HEK293 (cell line): ENCODE results near the gene SMC3.

Source experiments
- FEZF1 ChIP-seq: fragments of 450-650 bp; formaldehyde crosslinking; IDR thresholded peaks from 2 replicates; pipeline ENCODE4 v1.5.1; 2016; ENCODE audit warnings: missing biosample characterization, missing genetic modification characterization
- GLI2 ChIP-seq: fragments of 450-650 bp; formaldehyde crosslinking; IDR thresholded peaks from 2 replicates; pipeline ENCODE4; 2017; ENCODE audit warnings: missing biosample characterization, missing genetic modification characterization, low read depth, borderline replicate concordance
- GLI4 ChIP-seq: fragments of 450-650 bp; formaldehyde crosslinking; IDR thresholded peaks from 2 replicates; pipeline ENCODE4 v1.5.1; 2016; ENCODE audit warnings: missing biosample characterization, missing genetic modification characterization
- IKZF3 ChIP-seq: fragments of 450-650 bp; IDR thresholded peaks from 2 replicates; pipeline ENCODE4 v1.5.0; 2018; ENCODE audit warnings: missing biosample characterization, mild to moderate bottlenecking, missing genetic modification characterization, moderate library complexity
- KLF10 ChIP-seq: fragments of 450-650 bp; IDR thresholded peaks from 2 replicates; pipeline ENCODE4 v1.5.1; 2018; ENCODE audit warnings: missing biosample characterization, mild to moderate bottlenecking, missing genetic modification characterization
- KLF7 ChIP-seq: fragments of 450-650 bp; formaldehyde crosslinking; IDR thresholded peaks from 2 replicates; pipeline ENCODE4 v1.5.1; 2016; ENCODE audit warnings: missing biosample characterization, missing genetic modification characterization, borderline replicate concordance
- MEIS1 ChIP-seq: sonication (generic); formaldehyde crosslinking; IDR thresholded peaks from 2 replicates; pipeline ENCODE4 v1.8.1; 2022; ENCODE audit warnings: missing genetic modification reagents, mild to moderate bottlenecking, borderline replicate concordance
- MYNN ChIP-seq: fragments of 450-650 bp; formaldehyde crosslinking; IDR thresholded peaks from 2 replicates; pipeline ENCODE4 v1.5.1; 2016; ENCODE audit warnings: missing biosample characterization, missing genetic modification characterization, borderline replicate concordance
- OSR2 ChIP-seq: fragments of 450-650 bp; formaldehyde crosslinking; IDR thresholded peaks from 2 replicates; pipeline ENCODE4 v1.5.1; 2016; ENCODE audit warnings: missing biosample characterization, missing genetic modification characterization
- TRIM28 ChIP-seq: IDR thresholded peaks from 2 replicates; pipeline ENCODE4 v1.6.1; 2011; ENCODE audit warnings: low read length, control low read depth, borderline replicate concordance
- ZBTB21 ChIP-seq: fragments of 450-650 bp; formaldehyde crosslinking; IDR thresholded peaks from 2 replicates; pipeline ENCODE4 v1.5.1; 2017; ENCODE audit warnings: missing biosample characterization, missing genetic modification characterization
- ZBTB48 ChIP-seq: fragments of 450-650 bp; formaldehyde crosslinking; IDR thresholded peaks from 2 replicates; pipeline ENCODE4 v1.5.1; 2016; ENCODE audit warnings: missing biosample characterization, missing genetic modification characterization
- ZFP37 ChIP-seq: fragments of 450-650 bp; formaldehyde crosslinking; IDR thresholded peaks from 2 replicates; pipeline ENCODE4 v1.5.1; 2016; ENCODE audit warnings: missing biosample characterization, missing genetic modification characterization
- ZNF133 ChIP-seq: fragments of 450-650 bp; formaldehyde crosslinking; IDR thresholded peaks from 2 replicates; pipeline ENCODE4 v1.5.1; 2016; ENCODE audit warnings: missing biosample characterization, missing genetic modification characterization
- ZNF146 ChIP-seq: fragments of 450-650 bp; formaldehyde crosslinking; IDR thresholded peaks from 2 replicates; pipeline ENCODE4 v1.5.1; 2016; ENCODE audit warnings: missing biosample characterization, missing genetic modification characterization
- ZNF302 ChIP-seq: fragments of 450-650 bp; formaldehyde crosslinking; IDR thresholded peaks from 2 replicates; pipeline ENCODE4 v1.5.1; 2016; ENCODE audit warnings: missing biosample characterization, missing genetic modification characterization, low read depth
- ZNF311 ChIP-seq: fragments of 450-650 bp; formaldehyde crosslinking; IDR thresholded peaks from 2 replicates; pipeline ENCODE4 v1.5.1; 2017; ENCODE audit warnings: missing biosample characterization, missing genetic modification characterization, borderline replicate concordance
- ZNF324 ChIP-seq: fragments of 450-650 bp; formaldehyde crosslinking; IDR thresholded peaks from 2 replicates; pipeline ENCODE4 v1.5.1; 2016; ENCODE audit warnings: missing biosample characterization, missing genetic modification characterization
- ZNF335 ChIP-seq: fragments of 450-650 bp; formaldehyde crosslinking; conservative IDR thresholded peaks from 2 replicates; pipeline ENCODE4 v1.5.1; 2016; ENCODE audit warnings: missing biosample characterization, missing genetic modification characterization
- ZNF350 ChIP-seq: fragments of 450-650 bp; formaldehyde crosslinking; IDR thresholded peaks from 2 replicates; pipeline ENCODE4 v1.5.0; 2017; ENCODE audit warnings: missing biosample characterization, mild to moderate bottlenecking, missing genetic modification characterization
- ZNF558 ChIP-seq: fragments of 450-650 bp; formaldehyde crosslinking; IDR thresholded peaks from 2 replicates; pipeline ENCODE4 v1.5.1; 2016; ENCODE audit warnings: missing biosample characterization, missing genetic modification characterization
- ZNF621 ChIP-seq: fragments of 450-650 bp; formaldehyde crosslinking; IDR thresholded peaks from 2 replicates; pipeline ENCODE4 v1.5.1; 2017; ENCODE audit warnings: missing biosample characterization, missing genetic modification characterization
- ZNF626 ChIP-seq: fragments of 450-650 bp; sonication (Bioruptor Pico); formaldehyde crosslinking; IDR thresholded peaks from 2 replicates; pipeline ENCODE4 v1.5.1; 2018; ENCODE audit warnings: missing biosample characterization, missing genetic modification characterization, inconsistent platforms
- ZNF664 ChIP-seq: fragments of 450-650 bp; formaldehyde crosslinking; IDR thresholded peaks from 2 replicates; pipeline ENCODE4 v1.5.1; 2016; ENCODE audit warnings: missing biosample characterization, missing genetic modification characterization
- ZNF670 ChIP-seq: fragments of 450-650 bp; formaldehyde crosslinking; IDR thresholded peaks from 2 replicates; pipeline ENCODE4 v1.5.1; 2016; ENCODE audit warnings: missing biosample characterization, missing genetic modification characterization, low read depth
- ZNF701 ChIP-seq: fragments of 450-650 bp; formaldehyde crosslinking; IDR thresholded peaks from 2 replicates; pipeline ENCODE4 v1.5.1; 2016; ENCODE audit warnings: missing biosample characterization, missing genetic modification characterization
- ZNF747 ChIP-seq: fragments of 450-650 bp; formaldehyde crosslinking; IDR thresholded peaks from 2 replicates; pipeline ENCODE4 v1.5.1; 2016; ENCODE audit warnings: missing biosample characterization, missing genetic modification characterization
- ZNF768 ChIP-seq: fragments of 450-650 bp; formaldehyde crosslinking; IDR thresholded peaks from 2 replicates; pipeline ENCODE4 v1.5.1; 2018; ENCODE audit warnings: missing biosample characterization, mild to moderate bottlenecking, missing genetic modification characterization
- ZNF776 ChIP-seq: fragments of 450-650 bp; formaldehyde crosslinking; IDR thresholded peaks from 2 replicates; pipeline ENCODE4 v1.5.0; 2017; ENCODE audit warnings: missing biosample characterization, missing genetic modification characterization, borderline replicate concordance
- ZNF830 ChIP-seq: fragments of 450-650 bp; IDR thresholded peaks from 2 replicates; pipeline ENCODE4 v1.5.0; 2018; ENCODE audit warnings: missing biosample characterization, missing genetic modification characterization, low read depth, mild to moderate bottlenecking, moderate library complexity
- ZNF843 ChIP-seq: fragments of 450-650 bp; formaldehyde crosslinking; IDR thresholded peaks from 2 replicates; pipeline ENCODE4 v1.5.1; 2016; ENCODE audit warnings: missing biosample characterization, missing genetic modification characterization
- TF ChIP-seq, protein P1 (sequence below): fragments of 450-650 bp; formaldehyde crosslinking; IDR thresholded peaks from 2 replicates; pipeline ENCODE4 v1.5.1; 2017; ENCODE audit warnings: missing biosample characterization, missing genetic modification characterization
- TF ChIP-seq, protein P2 (sequence below): fragments of 450-650 bp; formaldehyde crosslinking; IDR thresholded peaks from 2 replicates; pipeline ENCODE4 v1.5.1; 2016; ENCODE audit warnings: missing biosample characterization, missing genetic modification characterization
- TF ChIP-seq, protein P3 (sequence below): fragments of 450-650 bp; formaldehyde crosslinking; IDR thresholded peaks from 2 replicates; pipeline ENCODE4 v1.5.1; 2017; ENCODE audit warnings: missing biosample characterization, missing genetic modification characterization
- TF ChIP-seq, protein P4 (sequence below): fragments of 450-650 bp; formaldehyde crosslinking; optimal IDR thresholded peaks from 2 replicates; pipeline ENCODE3; 2016; ENCODE audit warnings: missing biosample characterization, mild to moderate bottlenecking, missing genetic modification characterization

The SMC3 gene

DNA sequence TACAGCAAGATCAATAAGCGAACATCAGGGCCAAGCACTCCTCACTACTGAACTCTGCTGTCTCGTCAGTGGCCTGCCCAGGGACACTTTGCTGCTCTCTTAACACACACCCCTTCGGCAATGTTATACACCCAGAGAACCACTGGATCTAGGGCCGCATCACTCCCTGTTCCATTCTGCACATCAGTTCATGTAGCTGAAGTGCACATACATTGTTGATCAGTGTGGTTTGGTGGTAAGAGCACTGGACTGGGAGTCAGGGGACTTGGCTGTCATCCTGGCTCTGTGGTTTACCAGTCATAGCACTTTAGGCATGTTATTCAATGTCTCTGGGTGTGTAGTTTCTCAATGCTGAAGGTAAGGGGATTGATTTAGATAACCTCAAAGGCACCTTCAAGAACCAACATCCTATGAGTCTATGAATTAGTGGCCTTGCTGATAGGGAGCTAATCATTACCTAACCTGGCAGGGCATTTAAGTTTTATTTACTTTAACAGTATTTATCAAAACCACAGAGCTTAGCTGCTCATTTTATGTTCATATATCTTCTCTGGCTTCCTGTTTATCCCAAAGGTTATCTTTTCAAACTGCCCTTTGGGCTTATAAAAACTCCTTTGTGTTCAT lies 45.0 kb upstream of the SMC3 start (continued):
- no peak for TF ChIP-seq ZNF302 (tag by site-specific recombination)
- no peak for TF ChIP-seq ZNF335 (tag by site-specific recombination)
- no peak for TF ChIP-seq ZNF626 (tag by site-specific recombination)
- TF ChIP-seq ZNF843 (tag by site-specific recombination) = peak; percentile 80
- TF ChIP-seq ZBTB48 (tag by site-specific recombination) = no peak
- no peak for TF ChIP-seq ZNF830 (tag by site-specific recombination)
- TF ChIP-seq ZNF670 = no peak
- TF ChIP-seq ZNF701 (tag by site-specific recombination) = no peak
- TF ChIP-seq ZNF776 (tag by site-specific recombination) = no peak
- no peak for TF ChIP-seq MYNN (tag by site-specific recombination)
- TF ChIP-seq ZNF311 (tag by site-specific recombination) = no peak
- TF ChIP-seq, protein P1, sequence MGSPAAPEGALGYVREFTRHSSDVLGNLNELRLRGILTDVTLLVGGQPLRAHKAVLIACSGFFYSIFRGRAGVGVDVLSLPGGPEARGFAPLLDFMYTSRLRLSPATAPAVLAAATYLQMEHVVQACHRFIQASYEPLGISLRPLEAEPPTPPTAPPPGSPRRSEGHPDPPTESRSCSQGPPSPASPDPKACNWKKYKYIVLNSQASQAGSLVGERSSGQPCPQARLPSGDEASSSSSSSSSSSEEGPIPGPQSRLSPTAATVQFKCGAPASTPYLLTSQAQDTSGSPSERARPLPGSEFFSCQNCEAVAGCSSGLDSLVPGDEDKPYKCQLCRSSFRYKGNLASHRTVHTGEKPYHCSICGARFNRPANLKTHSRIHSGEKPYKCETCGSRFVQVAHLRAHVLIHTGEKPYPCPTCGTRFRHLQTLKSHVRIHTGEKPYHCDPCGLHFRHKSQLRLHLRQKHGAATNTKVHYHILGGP (tag by site-specific recombination) = no peak
- TF ChIP-seq, protein P2, sequence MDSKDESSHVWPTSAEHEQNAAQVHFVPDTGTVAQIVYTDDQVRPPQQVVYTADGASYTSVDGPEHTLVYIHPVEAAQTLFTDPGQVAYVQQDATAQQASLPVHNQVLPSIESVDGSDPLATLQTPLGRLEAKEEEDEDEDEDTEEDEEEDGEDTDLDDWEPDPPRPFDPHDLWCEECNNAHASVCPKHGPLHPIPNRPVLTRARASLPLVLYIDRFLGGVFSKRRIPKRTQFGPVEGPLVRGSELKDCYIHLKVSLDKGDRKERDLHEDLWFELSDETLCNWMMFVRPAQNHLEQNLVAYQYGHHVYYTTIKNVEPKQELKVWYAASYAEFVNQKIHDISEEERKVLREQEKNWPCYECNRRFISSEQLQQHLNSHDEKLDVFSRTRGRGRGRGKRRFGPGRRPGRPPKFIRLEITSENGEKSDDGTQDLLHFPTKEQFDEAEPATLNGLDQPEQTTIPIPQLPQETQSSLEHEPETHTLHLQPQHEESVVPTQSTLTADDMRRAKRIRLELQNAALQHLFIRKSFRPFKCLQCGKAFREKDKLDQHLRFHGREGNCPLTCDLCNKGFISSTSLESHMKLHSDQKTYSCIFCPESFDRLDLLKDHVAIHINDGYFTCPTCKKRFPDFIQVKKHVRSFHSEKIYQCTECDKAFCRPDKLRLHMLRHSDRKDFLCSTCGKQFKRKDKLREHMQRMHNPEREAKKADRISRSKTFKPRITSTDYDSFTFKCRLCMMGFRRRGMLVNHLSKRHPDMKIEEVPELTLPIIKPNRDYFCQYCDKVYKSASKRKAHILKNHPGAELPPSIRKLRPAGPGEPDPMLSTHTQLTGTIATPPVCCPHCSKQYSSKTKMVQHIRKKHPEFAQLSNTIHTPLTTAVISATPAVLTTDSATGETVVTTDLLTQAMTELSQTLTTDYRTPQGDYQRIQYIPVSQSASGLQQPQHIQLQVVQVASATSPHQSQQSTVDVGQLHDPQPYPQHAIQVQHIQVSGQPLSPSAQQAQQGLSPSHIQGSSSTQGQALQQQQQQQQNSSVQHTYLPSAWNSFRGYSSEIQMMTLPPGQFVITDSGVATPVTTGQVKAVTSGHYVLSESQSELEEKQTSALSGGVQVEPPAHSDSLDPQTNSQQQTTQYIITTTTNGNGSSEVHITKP (tag by site-specific recombination) = peak; percentile 57
- TF ChIP-seq FEZF1 (tag by site-specific recombination) = peak; percentile 88
- TF ChIP-seq OSR2 (tag by site-specific recombination) = peak; percentile 43; the same call in 1 of the 2 replicates
- TF ChIP-seq MEIS1 (CRISPR knock-in tag) = no peak
- TF ChIP-seq ZNF146 (tag by site-specific recombination) = no peak
- no peak for TF ChIP-seq ZNF621 (tag by site-specific recombination)
- no peak for TF ChIP-seq ZNF747 (tag by site-specific recombination)
- TF ChIP-seq ZNF133 = no peak
- 0 out of 2 replicates have a peak, but pooled peaks have one; percentile 61 for TF ChIP-seq ZNF664
- no peak for TF ChIP-seq KLF7
- no peak for TF ChIP-seq GLI4 (tag by site-specific recombination)
- no peak for TF ChIP-seq ZNF350
- 0 out of 2 replicates have a peak, but pooled peaks have one; percentile 10 for TF ChIP-seq GLI2 (tag by site-specific recombination)
- TF ChIP-seq ZBTB21 (tag by site-specific recombination) = no peak
- TF ChIP-seq TRIM28 = peak; percentile 68; the same call in 1 of the 2 replicates
- no peak for TF ChIP-seq ZNF558 (tag by site-specific recombination)
- TF ChIP-seq ZFP37 = no peak
- TF ChIP-seq IKZF3 (tag by site-specific recombination) = peak; percentile 52; the same call in 1 of the 2 replicates
- TF ChIP-seq, protein P3, sequence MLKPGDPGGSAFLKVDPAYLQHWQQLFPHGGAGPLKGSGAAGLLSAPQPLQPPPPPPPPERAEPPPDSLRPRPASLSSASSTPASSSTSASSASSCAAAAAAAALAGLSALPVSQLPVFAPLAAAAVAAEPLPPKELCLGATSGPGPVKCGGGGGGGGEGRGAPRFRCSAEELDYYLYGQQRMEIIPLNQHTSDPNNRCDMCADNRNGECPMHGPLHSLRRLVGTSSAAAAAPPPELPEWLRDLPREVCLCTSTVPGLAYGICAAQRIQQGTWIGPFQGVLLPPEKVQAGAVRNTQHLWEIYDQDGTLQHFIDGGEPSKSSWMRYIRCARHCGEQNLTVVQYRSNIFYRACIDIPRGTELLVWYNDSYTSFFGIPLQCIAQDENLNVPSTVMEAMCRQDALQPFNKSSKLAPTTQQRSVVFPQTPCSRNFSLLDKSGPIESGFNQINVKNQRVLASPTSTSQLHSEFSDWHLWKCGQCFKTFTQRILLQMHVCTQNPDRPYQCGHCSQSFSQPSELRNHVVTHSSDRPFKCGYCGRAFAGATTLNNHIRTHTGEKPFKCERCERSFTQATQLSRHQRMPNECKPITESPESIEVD (tag by site-specific recombination) = peak; percentile 74; the same call in 1 of the 2 replicates
- TF ChIP-seq ZNF324 (tag by site-specific recombination) = no peak
- no peak for TF ChIP-seq KLF10 (tag by site-specific recombination)
- TF ChIP-seq ZNF768 (tag by site-specific recombination) = no peak
- TF ChIP-seq, protein P4, sequence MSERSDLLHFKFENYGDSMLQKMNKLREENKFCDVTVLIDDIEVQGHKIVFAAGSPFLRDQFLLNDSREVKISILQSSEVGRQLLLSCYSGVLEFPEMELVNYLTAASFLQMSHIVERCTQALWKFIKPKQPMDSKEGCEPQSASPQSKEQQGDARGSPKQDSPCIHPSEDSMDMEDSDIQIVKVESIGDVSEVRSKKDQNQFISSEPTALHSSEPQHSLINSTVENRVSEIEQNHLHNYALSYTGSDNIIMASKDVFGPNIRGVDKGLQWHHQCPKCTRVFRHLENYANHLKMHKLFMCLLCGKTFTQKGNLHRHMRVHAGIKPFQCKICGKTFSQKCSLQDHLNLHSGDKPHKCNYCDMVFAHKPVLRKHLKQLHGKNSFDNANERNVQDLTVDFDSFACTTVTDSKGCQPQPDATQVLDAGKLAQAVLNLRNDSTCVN = no peak
